ENCODE results near the gene MACROD2. TPM values are rescaled to one million over a fixed set of nuclear protein-coding genes. Genes with fewer than 3 reads are reported as not detected.

Gene MACROD2
- total and polyA plus RNA-seq, 11 donors, result 0.54 to 5.4 (median 2.4) TPM

GRCh38 chr20:14688005-14688404 is 692.7 kb downstream of the MACROD2 start:
- Histone ChIP-seq H3K27ac (no peak overlapping the region), H3K9me3 (peaks cover 0 to 6% (median 0%) of the 10 kb centered on the region in 12 donors), H3K36me3 (no peaks in the 10 kb centered on the region), H3K4me3 (no peak overlapping the region), H3K27me3 (no peaks in the 10 kb centered on the region), H3K4me1 (no peaks in the 10 kb centered on the region)
- intact Hi-C loops (cut with DNase I), result no loop called here
- TF ChIP-seq CTCF (IDR thresholded peaks at IDR 0.05) (no peak), POLR2A (IDR thresholded peaks at IDR 0.05) (no peak)
- whole genome bisulfite sequencing, 4 donors, result 65 to 75% (median 66%) methylated on average over 2 of the region's 2 CpGs
- DNase-seq (no peak), ATAC-seq (no peak)

GRCh38 chr20:14691994-14692393 is 696.7 kb downstream of the MACROD2 start:
- no peaks in the 10 kb centered on the region for H3K9me3 ChIP-seq
- H3K4me1 ChIP-seq, result no peaks in the 10 kb centered on the region
- H3K27ac ChIP-seq, result no peak overlapping the region
- intact Hi-C loops (cut with DNase I), result no loop called here
- ATAC-seq (no peak), DNase-seq (no peak)
- 73 to 81% (median 77%) methylated on average over 3 of the region's 3 CpGs for WGBS, 4 donors
- no peak for TF ChIP-seq CTCF (IDR thresholded peaks at IDR 0.05)
- no peak for TF ChIP-seq POLR2A (IDR thresholded peaks at IDR 0.05)
- H3K4me3 ChIP-seq, result no peak overlapping the region
- no peaks in the 10 kb centered on the region for H3K27me3 ChIP-seq
- no peaks in the 10 kb centered on the region for H3K36me3 ChIP-seq

- Histone ChIP-seq H3K27ac (no peak overlapping the region), H3K9me3 (no peaks in the 10 kb centered on the region), H3K27me3 (no peaks in the 10 kb centered on the region), H3K36me3 (no peaks in the 10 kb centered on the region), H3K4me1 (no peaks in the 10 kb centered on the region), H3K4me3 (no peak overlapping the region)
- WGBS, 4 donors, result 75 to 84% (median 80%) methylated on average over 3 of the region's 3 CpGs
- TF ChIP-seq POLR2A (IDR thresholded peaks at IDR 0.05), result no peak
- TF ChIP-seq CTCF (IDR thresholded peaks at IDR 0.05), result no peak
- no peak for DNase-seq
- intact Hi-C loops (cut with DNase I), result no loop called here
- no peak for ATAC-seq
These were observed 701.2 kb downstream of the MACROD2 start for GRCh38 chr20:14696478-14696877.

GRCh38 chr20:14696937-14697336 is 701.6 kb downstream of the MACROD2 start:
- intact Hi-C loops (cut with DNase I), result no loop called here
- Histone ChIP-seq H3K4me1 (no peaks in the 10 kb centered on the region), H3K9me3 (no peaks in the 10 kb centered on the region), H3K4me3 (no peak overlapping the region), H3K36me3 (no peaks in the 10 kb centered on the region), H3K27me3 (no peaks in the 10 kb centered on the region), H3K27ac (no peak overlapping the region)
- TF ChIP-seq POLR2A (IDR thresholded peaks at IDR 0.05) (no peak), CTCF (IDR thresholded peaks at IDR 0.05) (no peak)
- DNase-seq (no peak), ATAC-seq (no peak)
- 50 to 55% (median 52%) methylated on average over 4 of the region's 4 CpGs for WGBS, 4 donors
